ENCODE results near the gene MAP7D3. TPM values are rescaled to one million over a fixed set of nuclear protein-coding genes. Genes with fewer than 3 reads are reported as not detected.
"Not testable (repeated sequence)": the region's sequence is repeated elsewhere in the genome, so short reads cannot be mapped to it uniquely, and the experiment has no call there.

Gene MAP7D3
- total RNA-seq, 1 donor from 2014 or later, result 29.1 TPM

- Mint-ChIP-seq H3K4me1 (ENCODE audit: low read depth) (peaks cover 3% of the 10 kb centered on the region), H3K36me3 (ENCODE audit: low read depth) (no peaks in the 10 kb centered on the region), H3K27me3 (ENCODE audit: insufficient read depth) (no peaks in the 10 kb centered on the region), H3K9me3 (no peaks in the 10 kb centered on the region), H3K4me3 (no peak overlapping the region), H3K27ac (no peak overlapping the region)
- no peak for DNase-seq (ENCODE audit: low spot score)
- intact Hi-C loops (cut with micrococcal nuclease), result no loop called here
Observed at GRCh38 chrX:136186023-136186413, 65.2 kb downstream of the MAP7D3 start.

DNA sequence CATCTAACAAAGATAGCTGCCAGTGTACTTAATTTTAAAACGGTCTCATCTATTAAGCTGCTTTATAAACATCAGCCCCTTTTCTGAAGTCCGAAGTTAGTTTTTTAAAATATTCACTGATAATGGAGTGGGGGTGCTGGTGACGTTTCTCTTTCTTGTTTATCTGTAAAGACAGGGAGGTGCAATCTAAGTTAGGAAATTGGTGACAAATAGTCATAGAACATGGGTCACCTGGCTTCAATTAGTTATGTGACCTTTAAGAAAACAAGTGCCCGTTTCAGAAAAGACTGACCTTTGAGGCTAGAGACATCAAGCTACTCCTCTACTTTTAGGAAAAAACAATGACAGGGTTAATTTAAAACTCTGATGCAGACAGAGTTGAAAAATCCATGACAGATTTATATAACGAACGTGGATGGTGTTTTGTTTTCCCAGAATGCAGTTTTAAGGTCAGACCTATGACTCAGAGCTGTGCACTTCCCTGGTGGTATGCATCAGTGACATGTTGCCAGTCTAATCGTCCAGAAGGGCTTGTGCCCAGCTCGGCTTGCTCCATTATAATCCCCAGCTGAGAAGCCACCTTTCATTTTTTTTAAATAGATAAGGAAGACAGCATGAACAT lies 65.7 kb downstream of the MAP7D3 start:
- Mint-ChIP-seq H3K4me1 (ENCODE audit: low read depth) (no peaks in the 10 kb centered on the region), H3K9me3 (no peaks in the 10 kb centered on the region), H3K4me3 (no peak overlapping the region), H3K27me3 (ENCODE audit: insufficient read depth) (no peaks in the 10 kb centered on the region), H3K36me3 (ENCODE audit: low read depth) (no peaks in the 10 kb centered on the region), H3K27ac (no peak overlapping the region)
- no peak for DNase-seq (ENCODE audit: low spot score)
- intact Hi-C loops (cut with micrococcal nuclease), result no loop called here

DNA sequence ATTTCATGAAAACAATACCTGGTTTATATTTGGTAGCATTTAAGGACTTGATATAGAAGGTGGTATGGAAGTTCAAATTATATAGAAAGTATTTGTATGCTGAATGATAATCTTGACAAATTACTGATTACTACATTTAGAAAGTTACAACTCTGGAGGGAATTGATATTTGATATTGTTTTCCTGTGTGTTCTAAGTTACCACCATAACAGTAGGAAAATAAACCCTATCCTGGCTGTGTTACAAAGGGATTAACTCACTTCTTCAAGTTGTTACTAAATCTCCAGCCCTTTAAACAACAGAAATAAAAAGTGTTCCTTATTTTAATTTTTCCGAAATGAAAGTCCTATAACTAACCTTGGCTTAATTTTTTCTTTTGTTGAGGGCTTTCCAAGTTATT lies 67.3 kb downstream of the MAP7D3 start:
- H3K27me3 Mint-ChIP-seq (ENCODE audit: insufficient read depth), result no peaks in the 10 kb centered on the region
- intact Hi-C loops (cut with micrococcal nuclease), result no loop called here
- H3K4me3 Mint-ChIP-seq, result no peak overlapping the region
- H3K36me3 Mint-ChIP-seq (ENCODE audit: low read depth), result no peaks in the 10 kb centered on the region
- H3K9me3 Mint-ChIP-seq, result no peaks in the 10 kb centered on the region
- no peak for DNase-seq (ENCODE audit: low spot score)
- H3K27ac Mint-ChIP-seq, result no peak overlapping the region
- no peaks in the 10 kb centered on the region for H3K4me1 Mint-ChIP-seq (ENCODE audit: low read depth)

GRCh38 chrX:136183172-136183571 lies 68.0 kb downstream of the MAP7D3 start:
- H3K9me3 Mint-ChIP-seq, result no peaks in the 10 kb centered on the region
- intact Hi-C loops (cut with micrococcal nuclease), result no loop called here
- H3K4me1 Mint-ChIP-seq (ENCODE audit: low read depth), result no peaks in the 10 kb centered on the region
- H3K4me3 Mint-ChIP-seq, result no peak overlapping the region
- no peak overlapping the region for H3K27ac Mint-ChIP-seq
- no peak for DNase-seq (ENCODE audit: low spot score)
- no peaks in the 10 kb centered on the region for H3K27me3 Mint-ChIP-seq (ENCODE audit: insufficient read depth)
- no peaks in the 10 kb centered on the region for H3K36me3 Mint-ChIP-seq (ENCODE audit: low read depth)

GRCh38 chrX:136182414-136182813 lies 68.8 kb downstream of the MAP7D3 start:
- intact Hi-C loops (cut with micrococcal nuclease), result no loop called here
- DNase-seq (ENCODE audit: low spot score), result no peak
- no peak overlapping the region for H3K27ac Mint-ChIP-seq
- H3K4me1 Mint-ChIP-seq (ENCODE audit: low read depth), result no peaks in the 10 kb centered on the region
- no peak overlapping the region for H3K4me3 Mint-ChIP-seq
- H3K36me3 Mint-ChIP-seq (ENCODE audit: low read depth), result no peaks in the 10 kb centered on the region
- H3K9me3 Mint-ChIP-seq, result no peaks in the 10 kb centered on the region
- no peaks in the 10 kb centered on the region for H3K27me3 Mint-ChIP-seq (ENCODE audit: insufficient read depth)

- intact Hi-C loops (cut with micrococcal nuclease), result no loop called here
- Mint-ChIP-seq H3K27ac (no peak overlapping the region), H3K27me3 (ENCODE audit: insufficient read depth) (no peaks in the 10 kb centered on the region), H3K36me3 (ENCODE audit: low read depth) (peaks cover 2% of the 10 kb centered on the region), H3K4me3 (no peak overlapping the region), H3K9me3 (no peaks in the 10 kb centered on the region), H3K4me1 (ENCODE audit: low read depth) (no peaks in the 10 kb centered on the region)
- no peak for DNase-seq (ENCODE audit: low spot score)
Observed at GRCh38 chrX:136179133-136179532, 72.1 kb downstream of the MAP7D3 start.

DNA sequence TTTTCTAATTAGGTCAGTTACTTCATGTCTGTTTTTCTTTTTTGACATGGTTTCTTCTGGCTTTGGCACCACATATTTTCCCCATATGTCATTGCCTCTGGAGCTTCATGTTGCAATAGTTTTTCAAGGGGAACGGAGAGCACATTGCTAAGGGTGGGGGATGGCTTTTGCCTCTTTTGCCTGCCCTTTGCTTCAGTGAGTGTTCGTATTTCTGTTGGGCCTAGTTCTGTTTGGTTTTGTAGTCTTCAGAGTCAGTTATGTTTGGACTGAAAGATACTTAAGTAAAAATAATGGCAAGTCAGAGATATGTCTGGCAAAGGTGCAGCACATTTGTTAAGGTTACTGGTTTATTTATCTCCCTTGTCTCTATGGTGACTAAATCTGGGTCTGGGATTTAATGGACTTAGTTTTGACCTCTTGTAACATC lies 74.8 kb downstream of the MAP7D3 start:
- H3K27ac Mint-ChIP-seq, result no peak overlapping the region
- H3K9me3 Mint-ChIP-seq, result no peaks in the 10 kb centered on the region
- DNase-seq (ENCODE audit: low spot score), result no peak
- intact Hi-C loops (cut with micrococcal nuclease), result no loop called here
- H3K4me1 Mint-ChIP-seq (ENCODE audit: low read depth), result no peaks in the 10 kb centered on the region
- H3K27me3 Mint-ChIP-seq (ENCODE audit: insufficient read depth), result no peaks in the 10 kb centered on the region
- peaks cover 2% of the 10 kb centered on the region for H3K36me3 Mint-ChIP-seq (ENCODE audit: low read depth)
- H3K4me3 Mint-ChIP-seq, result no peak overlapping the region

DNA sequence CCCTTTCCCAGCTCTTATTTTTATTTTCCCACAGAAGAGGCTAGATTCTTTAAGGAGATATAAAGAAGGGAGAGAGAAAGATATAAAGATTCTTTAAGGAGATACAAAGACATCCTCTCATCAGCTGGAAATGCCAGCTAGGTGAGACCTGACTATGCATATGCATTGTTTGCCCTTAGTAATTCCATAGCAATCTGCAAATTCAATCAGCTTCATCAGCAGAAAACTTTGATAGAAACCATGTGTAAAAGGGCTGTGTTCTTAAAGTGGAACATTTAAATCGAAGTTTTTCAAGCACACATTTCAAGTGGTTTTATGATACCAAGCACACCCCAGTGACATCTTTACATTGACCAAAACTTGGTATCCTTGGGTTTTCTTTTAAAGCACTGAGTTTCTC lies 79.8 kb downstream of the MAP7D3 start:
- Mint-ChIP-seq H3K27ac (no peak overlapping the region), H3K36me3 (ENCODE audit: low read depth) (peaks cover 2% of the 10 kb centered on the region), H3K9me3 (no peaks in the 10 kb centered on the region), H3K4me3 (no peak overlapping the region), H3K4me1 (ENCODE audit: low read depth) (no peaks in the 10 kb centered on the region), H3K27me3 (ENCODE audit: insufficient read depth) (no peaks in the 10 kb centered on the region)
- DNase-seq (ENCODE audit: low spot score), result no peak
- intact Hi-C loops (cut with micrococcal nuclease), result no loop called here

DNA sequence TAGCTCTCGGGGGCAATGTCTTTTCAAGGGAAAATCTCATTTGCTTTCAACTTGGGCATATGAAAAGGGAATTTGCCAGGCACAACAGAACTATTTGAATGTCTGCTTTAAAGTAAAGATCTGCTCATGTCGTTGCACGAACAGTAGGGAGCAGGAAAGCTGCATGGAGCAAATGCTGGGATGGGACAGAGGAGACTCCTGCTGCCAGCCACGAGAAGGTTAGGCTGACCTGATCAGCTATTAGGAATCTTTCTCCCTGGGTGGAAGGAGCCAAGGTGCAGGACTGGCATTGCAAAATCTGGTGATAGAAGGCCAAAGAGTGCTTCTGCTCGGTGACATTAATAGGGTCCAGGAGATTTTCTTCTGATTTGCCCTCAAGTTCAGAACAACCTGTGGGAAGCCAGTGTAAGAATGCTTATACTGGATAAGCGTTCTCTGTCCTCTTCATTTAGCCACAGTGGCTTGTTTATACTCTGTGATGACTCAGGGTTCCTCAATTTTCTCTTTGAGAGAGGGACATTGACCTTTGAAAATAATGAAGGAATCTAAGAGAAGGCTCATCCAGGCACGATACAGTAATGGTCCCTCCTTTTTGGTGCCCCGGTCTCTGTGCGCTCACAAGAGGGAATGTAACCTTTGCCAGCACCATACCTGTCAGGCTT lies 80.9 kb downstream of the MAP7D3 start:
- Mint-ChIP-seq H3K36me3 (ENCODE audit: low read depth) (no peaks in the 10 kb centered on the region), H3K27me3 (ENCODE audit: insufficient read depth) (no peaks in the 10 kb centered on the region), H3K27ac (no peak overlapping the region), H3K9me3 (no peaks in the 10 kb centered on the region), H3K4me1 (ENCODE audit: low read depth) (no peaks in the 10 kb centered on the region), H3K4me3 (no peak overlapping the region)
- intact Hi-C loops (cut with micrococcal nuclease), result no loop called here
- no peak for DNase-seq (ENCODE audit: low spot score)

GRCh38 chrX:136168929-136169735 lies 82.1 kb downstream of the MAP7D3 start:
- Mint-ChIP-seq H3K9me3 (no peaks in the 10 kb centered on the region), H3K36me3 (ENCODE audit: low read depth) (no peaks in the 10 kb centered on the region), H3K4me1 (ENCODE audit: low read depth) (no peaks in the 10 kb centered on the region), H3K27me3 (ENCODE audit: insufficient read depth) (no peaks in the 10 kb centered on the region), H3K4me3 (no peak overlapping the region), H3K27ac (no peak overlapping the region)
- DNase-seq (ENCODE audit: low spot score), result no peak
- intact Hi-C loops (cut with micrococcal nuclease), result no loop called here

DNA sequence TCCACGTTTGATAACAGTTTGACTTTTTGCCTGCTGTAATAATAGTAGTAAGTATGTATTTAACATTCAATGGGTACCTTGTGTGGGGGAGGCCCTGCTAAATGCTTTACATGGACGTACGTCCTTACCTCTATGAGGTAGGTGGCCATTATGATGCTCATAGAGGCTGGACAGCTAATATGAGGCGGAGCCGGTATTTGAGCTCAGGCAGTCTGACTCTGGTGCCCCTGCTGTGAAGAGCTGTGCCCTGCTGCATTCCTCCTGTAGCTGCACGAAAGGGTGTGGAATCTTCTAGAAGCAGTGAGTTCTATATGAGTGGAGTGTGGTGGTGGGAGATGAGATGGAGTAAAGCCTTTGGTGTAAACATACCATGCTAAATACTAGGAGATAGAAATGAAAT lies 83.2 kb downstream of the MAP7D3 start:
- H3K27me3 Mint-ChIP-seq (ENCODE audit: insufficient read depth); H3K27ac Mint-ChIP-seq; DNase-seq (ENCODE audit: low spot score); H3K9me3 Mint-ChIP-seq; H3K36me3 Mint-ChIP-seq (ENCODE audit: low read depth); H3K4me1 Mint-ChIP-seq (ENCODE audit: low read depth); H3K4me3 Mint-ChIP-seq: not testable (repeated sequence)
- intact Hi-C loops (cut with micrococcal nuclease), result loop anchor here (2.0 kb wide), 1 partner anchor 101 kb away; no protein-coding TSS in a partner anchor

GRCh38 chrX:136166221-136166855 lies 84.9 kb downstream of the MAP7D3 start:
- no peak for DNase-seq (ENCODE audit: low spot score)
- H3K36me3 Mint-ChIP-seq (ENCODE audit: low read depth), result no peaks in the 10 kb centered on the region
- H3K4me1 Mint-ChIP-seq (ENCODE audit: low read depth), result no peaks in the 10 kb centered on the region
- no peaks in the 10 kb centered on the region for H3K9me3 Mint-ChIP-seq
- intact Hi-C loops (cut with micrococcal nuclease), result loop anchor here (2.0 kb wide), 1 partner anchor 102 kb away; no protein-coding TSS in a partner anchor
- H3K4me3 Mint-ChIP-seq, result no peak overlapping the region
- no peaks in the 10 kb centered on the region for H3K27me3 Mint-ChIP-seq (ENCODE audit: insufficient read depth)
- no peak overlapping the region for H3K27ac Mint-ChIP-seq

DNA sequence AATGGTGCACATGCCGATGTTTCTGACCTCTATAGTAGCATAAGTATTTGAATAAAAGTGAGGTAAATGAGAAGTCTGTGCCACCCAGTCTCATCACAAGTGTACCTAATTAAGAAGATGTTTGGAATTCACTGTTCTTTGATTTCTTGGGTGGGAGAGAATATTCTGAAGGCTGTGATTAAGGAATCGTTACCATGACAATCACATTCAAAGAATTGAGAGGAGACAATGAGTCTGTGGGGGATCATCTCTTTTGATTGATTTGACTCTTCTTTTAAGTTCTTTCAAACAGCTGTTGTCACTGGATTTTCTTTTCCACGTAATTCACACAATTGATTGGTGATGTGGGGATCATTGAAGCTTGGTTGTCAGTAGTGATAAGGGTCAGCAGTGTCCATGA lies 85.8 kb downstream of the MAP7D3 start:
- no peaks in the 10 kb centered on the region for H3K9me3 Mint-ChIP-seq
- H3K27ac Mint-ChIP-seq, result no peak overlapping the region
- intact Hi-C loops (cut with micrococcal nuclease), result no loop called here
- H3K36me3 Mint-ChIP-seq (ENCODE audit: low read depth), result no peaks in the 10 kb centered on the region
- no peaks in the 10 kb centered on the region for H3K27me3 Mint-ChIP-seq (ENCODE audit: insufficient read depth)
- H3K4me3 Mint-ChIP-seq, result no peak overlapping the region
- H3K4me1 Mint-ChIP-seq (ENCODE audit: low read depth), result no peaks in the 10 kb centered on the region
- DNase-seq (ENCODE audit: low spot score), result no peak
